Natural killer cell (primary cell): ENCODE data around the gene MBD3L2B. TPM values are rescaled to one million over a fixed set of nuclear protein-coding genes. Genes with fewer than 3 reads are reported as not detected.

Source experiments
- ATAC-seq, 3 donors: fragments of 150-1000 bp in 2 of 3; fragments of 200-7000 bp in 1 of 3; cut with Tn5 transposase; 1 replicate in 1 of 3; 2 replicates in 2 of 3; pipeline ENCODE4 v1.10.0; 2021; ENCODE audit warnings: mild to moderate bottlenecking in 2 of 3, moderate library complexity in 2 of 3
- DNase-seq, 2 donors: peaks; one replicate each; pipeline versions ENCODE4 v3.0.0 to v3.0.0-alpha.2; 2013 to 2021; ENCODE audit warnings: mixed read lengths in 1 of 2
- H3K27ac ChIP-seq: one replicate; pipeline ENCODE4 v1.5.1; 2013; ENCODE audit warnings: mild to moderate bottlenecking, low read length
- H3K27me3 ChIP-seq: one replicate; pipeline ENCODE4 v1.6.1; 2013; ENCODE audit warnings: low read length; ENCODE audit not compliant: control insufficient read depth, insufficient read depth
- H3K36me3 ChIP-seq: one replicate; pipeline ENCODE4 v1.6.1; 2013; ENCODE audit warnings: low read length; ENCODE audit not compliant: control insufficient read depth, insufficient read depth
- H3K4me1 ChIP-seq: one replicate; pipeline ENCODE4 v1.6.1; 2013; ENCODE audit warnings: low read length; ENCODE audit not compliant: control insufficient read depth, insufficient read depth
- H3K4me3 ChIP-seq: one replicate; pipeline ENCODE4 v1.5.1; 2013; ENCODE audit warnings: low read length
- H3K9me3 ChIP-seq: one replicate; pipeline ENCODE4 v1.6.1; 2013; ENCODE audit warnings: low read length; ENCODE audit not compliant: control insufficient read depth, insufficient read depth
- H3K27ac Mint-ChIP-seq, 2 donors: one replicate each; pipeline ENCODE4 v1.8.0; 2022; ENCODE audit warnings: mild to moderate bottlenecking in 2 of 2, mixed read lengths in 2 of 2, moderate library complexity in 1 of 2
- H3K27me3 Mint-ChIP-seq, 2 donors: one replicate each; pipeline ENCODE4 v1.8.0; 2022; ENCODE audit warnings: low read depth in 2 of 2, mixed read lengths in 2 of 2
- H3K36me3 Mint-ChIP-seq: one replicate; pipeline ENCODE4 v1.8.0; 2022; ENCODE audit warnings: mixed read lengths
- H3K4me1 Mint-ChIP-seq, 2 donors: one replicate each; pipeline ENCODE4 v1.8.0; 2022; ENCODE audit warnings: mixed read lengths in 2 of 2
- H3K4me3 Mint-ChIP-seq: one replicate; pipeline ENCODE4 v1.8.0; 2022; ENCODE audit warnings: mild to moderate bottlenecking, moderate library complexity, mixed read lengths
- H3K9me3 Mint-ChIP-seq, 2 donors: one replicate each; pipeline ENCODE4 v1.8.0; 2022; ENCODE audit warnings: mixed read lengths in 2 of 2
- CTCF ChIP-seq: fragments of 200-600 bp; IDR thresholded peaks from one replicate; pipeline ENCODE4 v1.8.0; 2022; ENCODE audit warnings: antibody characterized with exemption
- WGBS: methylation state at CpG from one replicate; pipeline ENCODE4 v1.1.7; 2013; ENCODE audit warnings: missing lambda C conversion rate; ENCODE audit not compliant: insufficient coverage; 5-methylcytosine and 5-hydroxymethylcytosine counted together
- intact Hi-C: fragments of 100-400 bp; cut with micrococcal nuclease; formaldehyde crosslinking; loops from one replicate; pipeline ENCODE4 v1.14.2; 2022
- total RNA-seq, 4 donors: library from RNA; stranded (reverse); fragments of 120-200 nt in 1 of 4; gene quantifications; one replicate each; pipeline versions ENCODE4 v1.2.3 to v1.2.4, GENCODE V29; 2013 to 2022

MBD3L2B gene
- total RNA-seq, 3 donors from 2014 or later (not counting 1 experiment from before 2014, with no cell fraction given) = not detected

GRCh38 chr19:6988257-6988656 lies 33.0 kb downstream of the MBD3L2B start:
- ATAC-seq (no peak), DNase-seq (no peak)
- Mint-ChIP-seq H3K9me3 (peaks cover 3 to 4% of the 10 kb centered on the region in 2 donors), H3K27ac (no peak overlapping the region), H3K4me1 (no peaks in the 10 kb centered on the region), H3K36me3 (peaks cover 7% of the 10 kb centered on the region), H3K4me3 (no peak overlapping the region), H3K27me3 (peaks cover 0 to 8% of the 10 kb centered on the region in 2 donors)
- H3K4me1 ChIP-seq = no peaks in the 10 kb centered on the region
- H3K4me3 ChIP-seq = no peak overlapping the region
- intact Hi-C loops = no loop called here
- 21% methylated on average over 3 of the region's 3 CpGs for WGBS
- no peaks in the 10 kb centered on the region for H3K27me3 ChIP-seq
- H3K9me3 ChIP-seq = peaks cover 12% of the 10 kb centered on the region
- H3K27ac ChIP-seq = no peak overlapping the region
- TF ChIP-seq CTCF = no peak
- H3K36me3 ChIP-seq = no peaks in the 10 kb centered on the region

GRCh38 chr19:6987850-6988249 lies 33.4 kb downstream of the MBD3L2B start:
- no peak overlapping the region for H3K4me3 ChIP-seq
- H3K27ac ChIP-seq = no peak overlapping the region
- no peaks in the 10 kb centered on the region for H3K27me3 ChIP-seq
- Mint-ChIP-seq H3K36me3 (peaks cover 7% of the 10 kb centered on the region), H3K9me3 (peaks cover 6% of the 10 kb centered on the region in 2 donors), H3K27ac (no peak overlapping the region), H3K4me1 (no peaks in the 10 kb centered on the region), H3K27me3 (peaks cover 0 to 8% of the 10 kb centered on the region in 2 donors), H3K4me3 (no peak overlapping the region)
- DNase-seq (no peak), ATAC-seq (no peak)
- H3K9me3 ChIP-seq = peaks cover 12% of the 10 kb centered on the region
- no peaks in the 10 kb centered on the region for H3K4me1 ChIP-seq
- WGBS = 57% methylated on average over 4 of the region's 4 CpGs
- TF ChIP-seq CTCF = no peak
- intact Hi-C loops = no loop called here
- no peaks in the 10 kb centered on the region for H3K36me3 ChIP-seq

GRCh38 chr19:6983448-6983847 lies 37.8 kb downstream of the MBD3L2B start:
- Mint-ChIP-seq H3K36me3 (peaks cover 7% of the 10 kb centered on the region), H3K27me3 (peaks cover 10% of the 10 kb centered on the region in 2 donors), H3K4me3 (no peak overlapping the region), H3K27ac (no peak overlapping the region), H3K9me3 (peaks cover 6 to 8% of the 10 kb centered on the region in 2 donors), H3K4me1 (no peaks in the 10 kb centered on the region)
- no peaks in the 10 kb centered on the region for H3K36me3 ChIP-seq
- ATAC-seq = no peak
- no peak for TF ChIP-seq CTCF
- intact Hi-C loops = no loop called here
- H3K4me1 ChIP-seq = no peaks in the 10 kb centered on the region
- peaks cover 12% of the 10 kb centered on the region for H3K9me3 ChIP-seq
- H3K27me3 ChIP-seq = no peaks in the 10 kb centered on the region
- H3K27ac ChIP-seq = no peak overlapping the region
- no peak for DNase-seq
- no peak overlapping the region for H3K4me3 ChIP-seq

- peaks cover 15% of the 10 kb centered on the region for H3K36me3 Mint-ChIP-seq
- DNase-seq = no peak
- no peak for TF ChIP-seq CTCF
- Histone ChIP-seq H3K4me3 (no peak overlapping the region), H3K27ac (no peak overlapping the region), H3K27me3 (no peaks in the 10 kb centered on the region), H3K9me3 (peaks cover 10% of the 10 kb centered on the region), H3K36me3 (no peaks in the 10 kb centered on the region), H3K4me1 (no peaks in the 10 kb centered on the region)
- no peaks in the 10 kb centered on the region for H3K4me1 Mint-ChIP-seq
- intact Hi-C loops = no loop called here
- H3K4me3 Mint-ChIP-seq = no peak overlapping the region
- H3K27me3 Mint-ChIP-seq = peaks cover 9 to 17% of the 10 kb centered on the region in 2 donors
- no peak for ATAC-seq
- peaks cover 4 to 8% of the 10 kb centered on the region in 2 donors for H3K9me3 Mint-ChIP-seq
- no peak overlapping the region for H3K27ac Mint-ChIP-seq
- 79% methylated on average over 3 of the region's 3 CpGs for WGBS
These were observed 41.8 kb downstream of the MBD3L2B start for GRCh38 chr19:6979399-6979798.
